ENCODE data around the gene MAP1LC3A.

GRCh38 chr20:34539756-34540155, 18.8 kb upstream of the MAP1LC3A start:
- TF ChIP-seq CTCF (conservative IDR thresholded peaks at IDR 0.05; ENCODE audit: low read depth, low read length) (no peak), EZH2 (IDR thresholded peaks at IDR 0.05; ENCODE audit: borderline replicate concordance, low read depth, low read length, poor library complexity, severe bottlenecking) (no peak)
